ENCODE results near the gene UHMK1.

The UHMK1 gene

DNA sequence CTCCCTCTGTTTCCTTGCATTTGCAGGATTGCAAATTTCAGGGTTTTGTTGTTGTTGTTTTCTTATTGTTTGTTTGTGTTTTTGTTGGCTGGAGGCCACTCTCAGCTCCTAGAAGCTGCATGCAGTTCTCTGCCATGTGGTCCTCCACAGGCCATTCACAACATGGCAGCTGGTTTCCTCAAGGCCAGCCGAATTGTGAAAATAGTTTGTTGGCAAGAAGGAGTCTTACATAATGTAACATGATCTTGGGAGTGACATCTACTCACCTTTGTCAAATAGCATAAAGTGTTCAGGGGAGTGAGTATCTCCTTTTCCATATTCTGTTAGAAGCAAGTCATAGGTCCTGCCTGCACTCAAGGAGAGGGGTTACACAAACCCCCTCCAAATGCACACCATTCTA is 53.3 kb downstream of the UHMK1 start:
- H3K36me3 ChIP-seq (ENCODE audit: control insufficient read depth, insufficient read depth, low read length), result no peaks in the 10 kb centered on the region
- no peak overlapping the region for H3K4me3 ChIP-seq (ENCODE audit: low read depth, low read length)
- H3K27ac ChIP-seq (ENCODE audit: low read depth, low read length), result no peak overlapping the region
- H3K9me3 ChIP-seq (ENCODE audit: control insufficient read depth, insufficient read depth, low read depth, low read length), result no peaks in the 10 kb centered on the region
- H3K27me3 ChIP-seq (ENCODE audit: control insufficient read depth, insufficient read depth, low read length), result no peaks in the 10 kb centered on the region
- no peak overlapping the region for H3K9ac ChIP-seq (ENCODE audit: low read length)
- H3K4me1 ChIP-seq (ENCODE audit: control insufficient read depth, insufficient read depth, low read length), result no peaks in the 10 kb centered on the region

DNA sequence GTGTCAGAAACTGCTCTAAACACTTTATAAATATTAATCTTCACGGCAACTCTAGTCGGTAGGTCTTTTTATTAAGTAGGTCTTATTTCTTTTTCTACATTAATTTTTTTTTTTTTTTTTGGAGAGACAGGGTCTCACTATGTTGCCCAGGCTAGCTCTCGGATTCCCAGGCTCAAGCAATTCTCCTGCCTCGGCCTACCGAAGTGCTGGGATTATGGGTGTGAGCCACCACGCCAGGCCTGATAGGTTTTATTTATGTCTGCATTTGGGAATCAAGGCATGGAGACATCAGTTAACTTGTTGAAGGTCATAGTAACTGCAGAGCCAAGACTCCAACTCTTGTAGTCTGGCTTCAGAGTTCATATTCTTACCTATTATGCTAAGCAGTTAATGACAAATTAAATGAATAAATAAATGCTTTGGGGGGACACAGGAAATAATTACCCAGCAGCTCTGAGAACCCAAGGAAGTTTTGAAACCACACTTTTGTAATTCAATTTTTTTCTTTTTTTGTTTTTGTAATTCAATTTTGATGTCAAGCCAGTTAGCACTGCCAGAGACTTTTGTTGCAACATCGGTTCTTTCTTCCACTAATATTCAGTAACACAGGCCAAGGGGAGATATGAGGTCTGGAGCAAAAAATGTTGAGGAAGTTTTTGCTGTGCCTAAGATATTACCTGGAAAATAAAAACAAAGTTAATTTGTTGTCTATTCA is 54.5 kb downstream of the UHMK1 start:
- H3K4me1 ChIP-seq (ENCODE audit: control insufficient read depth, insufficient read depth, low read length), result no peaks in the 10 kb centered on the region
- no peaks in the 10 kb centered on the region for H3K9me3 ChIP-seq (ENCODE audit: control insufficient read depth, insufficient read depth, low read depth, low read length)
- no peak overlapping the region for H3K9ac ChIP-seq (ENCODE audit: low read length)
- H3K27ac ChIP-seq (ENCODE audit: low read depth, low read length), result no peak overlapping the region
- H3K36me3 ChIP-seq (ENCODE audit: control insufficient read depth, insufficient read depth, low read length), result no peaks in the 10 kb centered on the region
- H3K27me3 ChIP-seq (ENCODE audit: control insufficient read depth, insufficient read depth, low read length), result no peaks in the 10 kb centered on the region
- no peak overlapping the region for H3K4me3 ChIP-seq (ENCODE audit: low read depth, low read length)

- H3K27ac ChIP-seq (ENCODE audit: low read depth, low read length), result no peak overlapping the region
- H3K9me3 ChIP-seq (ENCODE audit: control insufficient read depth, insufficient read depth, low read depth, low read length), result no peaks in the 10 kb centered on the region
- no peaks in the 10 kb centered on the region for H3K27me3 ChIP-seq (ENCODE audit: control insufficient read depth, insufficient read depth, low read length)
- H3K4me3 ChIP-seq (ENCODE audit: low read depth, low read length), result no peak overlapping the region
- no peak overlapping the region for H3K9ac ChIP-seq (ENCODE audit: low read length)
- no peaks in the 10 kb centered on the region for H3K36me3 ChIP-seq (ENCODE audit: control insufficient read depth, insufficient read depth, low read length)
- no peaks in the 10 kb centered on the region for H3K4me1 ChIP-seq (ENCODE audit: control insufficient read depth, insufficient read depth, low read length)
These were observed 55.1 kb downstream of the UHMK1 start for GRCh38 chr1:162552684-162553252.

- no peaks in the 10 kb centered on the region for H3K4me1 ChIP-seq (ENCODE audit: control insufficient read depth, insufficient read depth, low read length)
- no peaks in the 10 kb centered on the region for H3K36me3 ChIP-seq (ENCODE audit: control insufficient read depth, insufficient read depth, low read length)
- H3K4me3 ChIP-seq (ENCODE audit: low read depth, low read length), result no peak overlapping the region
- H3K27me3 ChIP-seq (ENCODE audit: control insufficient read depth, insufficient read depth, low read length), result no peaks in the 10 kb centered on the region
- no peak overlapping the region for H3K9ac ChIP-seq (ENCODE audit: low read length)
- H3K9me3 ChIP-seq (ENCODE audit: control insufficient read depth, insufficient read depth, low read depth, low read length), result no peaks in the 10 kb centered on the region
- H3K27ac ChIP-seq (ENCODE audit: low read depth, low read length), result no peak overlapping the region
These were observed 56.6 kb downstream of the UHMK1 start for GRCh38 chr1:162554258-162554657.

DNA sequence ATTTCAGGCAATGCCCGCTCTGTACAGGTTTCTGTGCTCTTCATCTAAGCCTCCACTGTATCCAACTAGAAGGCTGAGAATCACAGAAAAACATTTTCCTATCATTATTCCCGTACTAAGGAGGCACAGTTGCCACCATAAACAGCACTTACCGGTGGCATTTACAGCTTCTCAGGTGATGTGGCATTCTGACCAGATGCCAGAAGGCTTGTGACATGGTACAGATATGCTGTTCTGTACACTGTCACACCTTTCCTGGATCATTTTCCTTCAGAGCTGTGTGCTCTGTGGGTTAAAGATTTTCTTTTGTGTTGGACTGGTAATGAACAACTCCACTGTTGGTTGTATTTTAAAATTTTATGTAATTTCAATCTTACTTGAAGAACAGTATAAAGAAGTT is 59.9 kb downstream of the UHMK1 start:
- Histone ChIP-seq H3K4me3 (ENCODE audit: low read depth, low read length) (no peak overlapping the region), H3K9ac (ENCODE audit: low read length) (no peak overlapping the region)

DNA sequence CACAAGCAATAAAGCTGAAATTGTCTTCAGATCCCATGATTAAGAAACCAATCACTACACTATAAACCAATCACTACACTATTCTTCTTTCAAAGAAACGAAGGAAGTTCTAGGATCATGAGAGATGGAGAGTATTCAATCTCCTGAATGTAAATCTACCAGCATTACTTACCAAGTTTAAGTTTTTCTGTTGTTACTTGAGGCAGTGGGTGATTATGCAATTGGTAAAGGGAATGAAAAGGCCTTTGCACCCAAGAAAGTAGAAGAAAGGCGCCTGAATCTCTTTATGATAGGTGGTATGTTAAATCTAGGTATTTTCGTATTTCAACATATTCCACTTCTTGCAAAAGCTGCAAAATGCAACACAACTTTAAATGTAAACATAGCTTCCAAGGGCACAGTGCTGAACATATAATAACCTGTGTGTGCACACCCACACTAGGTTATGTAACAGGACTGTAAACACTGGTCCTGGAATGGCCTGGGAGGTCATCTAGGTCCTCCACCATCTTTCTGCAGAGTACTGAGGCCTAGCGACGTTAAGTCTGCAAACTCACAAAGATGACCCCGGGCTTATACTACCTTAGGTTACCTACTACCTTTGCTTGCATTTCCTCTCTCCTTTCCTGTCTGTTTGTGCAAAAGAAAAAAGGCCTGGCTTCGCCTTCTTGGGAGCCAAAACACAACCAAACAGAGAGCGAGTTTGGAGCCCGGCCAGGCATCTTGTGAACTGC is 62.9 kb downstream of the UHMK1 start:
- Histone ChIP-seq H3K36me3 (ENCODE audit: control insufficient read depth, insufficient read depth, low read length) (no peaks in the 10 kb centered on the region), H3K27me3 (ENCODE audit: control insufficient read depth, insufficient read depth, low read length) (no peaks in the 10 kb centered on the region), H3K4me1 (ENCODE audit: control insufficient read depth, insufficient read depth, low read length) (peaks cover 13% of the 10 kb centered on the region), H3K9ac (ENCODE audit: low read length) (peak overlapping the region; percentile 54), H3K4me3 (ENCODE audit: low read depth, low read length) (peak overlapping the region; percentile 98), H3K9me3 (ENCODE audit: control insufficient read depth, insufficient read depth, low read depth, low read length) (no peaks in the 10 kb centered on the region), H3K27ac (ENCODE audit: low read depth, low read length) (peak overlapping the region; percentile 47; the same call in 1 of the 2 replicates)

More for the DNA sequence above, 59.9 kb downstream of the UHMK1 start:
- Histone ChIP-seq H3K36me3 (ENCODE audit: control insufficient read depth, insufficient read depth, low read length) (no peaks in the 10 kb centered on the region), H3K4me1 (ENCODE audit: control insufficient read depth, insufficient read depth, low read length) (peaks cover 9% of the 10 kb centered on the region), H3K27me3 (ENCODE audit: control insufficient read depth, insufficient read depth, low read length) (no peaks in the 10 kb centered on the region), H3K27ac (ENCODE audit: low read depth, low read length) (no peak overlapping the region), H3K9me3 (ENCODE audit: control insufficient read depth, insufficient read depth, low read depth, low read length) (no peaks in the 10 kb centered on the region)

DNA sequence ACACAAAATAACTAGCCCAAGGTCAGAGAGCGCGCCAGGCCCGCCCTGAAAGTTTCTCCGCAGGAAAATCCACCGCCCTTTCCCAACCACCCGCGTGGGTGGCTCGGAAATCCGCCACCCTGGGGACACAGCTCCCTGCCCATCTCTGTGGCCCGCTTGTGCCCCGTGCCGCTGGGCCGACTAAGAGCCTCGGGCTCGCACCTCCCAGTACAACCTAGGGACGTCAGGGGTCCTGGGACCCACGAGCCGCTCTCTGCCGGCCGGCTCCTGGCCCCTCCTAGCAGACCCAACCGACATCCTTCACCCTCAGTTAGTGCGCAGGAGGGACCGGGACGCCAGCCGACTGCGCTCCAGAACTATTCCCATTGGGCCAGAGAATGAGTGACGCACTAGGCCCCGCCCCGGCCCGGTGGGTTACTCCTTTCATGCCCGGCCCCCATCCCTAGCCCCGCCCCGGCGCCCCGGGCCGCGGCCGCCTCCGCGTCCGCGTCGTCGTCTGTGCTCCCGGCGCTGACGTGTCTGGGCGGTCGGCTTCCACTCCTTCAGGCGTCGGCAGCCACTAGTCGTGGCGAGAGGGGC is 63.5 kb downstream of the UHMK1 start:
- no peaks in the 10 kb centered on the region for H3K9me3 ChIP-seq (ENCODE audit: control insufficient read depth, insufficient read depth, low read depth, low read length)
- peak overlapping the region; percentile 89 for H3K9ac ChIP-seq (ENCODE audit: low read length)
- H3K4me1 ChIP-seq (ENCODE audit: control insufficient read depth, insufficient read depth, low read length), result peaks cover 13% of the 10 kb centered on the region
- 0 out of 2 replicates have a peak, but pooled peaks cover 2% of the 10 kb centered on the region for H3K36me3 ChIP-seq (ENCODE audit: control insufficient read depth, insufficient read depth, low read length)
- H3K27me3 ChIP-seq (ENCODE audit: control insufficient read depth, insufficient read depth, low read length), result no peaks in the 10 kb centered on the region
- peak overlapping the region; percentile 98 for H3K4me3 ChIP-seq (ENCODE audit: low read depth, low read length)
- peak overlapping the region; percentile 54; the same call in 1 of the 2 replicates for H3K27ac ChIP-seq (ENCODE audit: low read depth, low read length)

- Histone ChIP-seq H3K27ac (ENCODE audit: low read depth, low read length) (peak within 1 kb of the TSS; percentile 54; the same call in 1 of the 2 replicates), H3K36me3 (ENCODE audit: control insufficient read depth, insufficient read depth, low read length) (peaks cover 6% of the 10 kb centered on the region; the same call in 1 of the 2 replicates), H3K27me3 (ENCODE audit: control insufficient read depth, insufficient read depth, low read length) (no peaks in the 10 kb centered on the region), H3K9me3 (ENCODE audit: control insufficient read depth, insufficient read depth, low read depth, low read length) (no peaks in the 10 kb centered on the region), H3K4me1 (ENCODE audit: control insufficient read depth, insufficient read depth, low read length) (peaks cover 13% of the 10 kb centered on the region), H3K9ac (ENCODE audit: low read length) (peak within 1 kb of the TSS; percentile 89), H3K4me3 (ENCODE audit: low read depth, low read length) (peak within 1 kb of the TSS; percentile 98)
These were observed 64.2 kb downstream of the UHMK1 start, which contains the start of gene UAP1 for GRCh38 chr1:162561616-162562469. Gene UAP1 (plus strand): TSS chr1:162561722. CDS start chr1:162566069, 4,347 bp downstream.

GRCh38 chr1:162562470-162562828 is 64.8 kb downstream of the UHMK1 start:
- H3K9ac ChIP-seq (ENCODE audit: low read length), result no peak overlapping the region
- peak overlapping the region; percentile 98 for H3K4me3 ChIP-seq (ENCODE audit: low read depth, low read length)
- no peaks in the 10 kb centered on the region for H3K27me3 ChIP-seq (ENCODE audit: control insufficient read depth, insufficient read depth, low read length)
- H3K4me1 ChIP-seq (ENCODE audit: control insufficient read depth, insufficient read depth, low read length), result peaks cover 13% of the 10 kb centered on the region
- no peak overlapping the region for H3K27ac ChIP-seq (ENCODE audit: low read depth, low read length)
- H3K36me3 ChIP-seq (ENCODE audit: control insufficient read depth, insufficient read depth, low read length), result peaks cover 12% of the 10 kb centered on the region; the same call in 1 of the 2 replicates
- H3K9me3 ChIP-seq (ENCODE audit: control insufficient read depth, insufficient read depth, low read depth, low read length), result no peaks in the 10 kb centered on the region

DNA sequence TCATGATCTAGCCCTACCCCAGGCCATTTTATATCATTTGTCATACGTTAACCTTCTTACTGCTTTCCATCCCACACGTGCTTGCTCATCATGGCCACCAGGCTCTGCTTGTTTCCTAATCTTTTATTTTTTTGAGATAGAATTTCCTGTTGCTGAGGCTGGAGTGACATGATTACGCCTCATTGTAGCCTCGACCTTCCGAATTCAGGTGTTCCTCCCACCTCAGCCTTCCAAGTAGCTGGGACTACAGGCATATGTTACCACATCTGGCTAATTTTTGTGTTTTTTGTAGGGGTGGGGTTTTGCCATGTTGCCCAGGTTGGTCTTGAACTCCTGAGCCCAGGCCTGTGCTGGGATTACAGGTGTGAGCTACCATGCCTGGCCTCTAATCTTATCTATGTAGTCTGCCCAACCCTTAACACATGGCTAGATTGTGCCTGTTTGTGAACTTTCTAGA is 67.2 kb downstream of the UHMK1 start:
- H3K27me3 ChIP-seq (ENCODE audit: control insufficient read depth, insufficient read depth, low read length), result no peaks in the 10 kb centered on the region
- H3K4me3 ChIP-seq (ENCODE audit: low read depth, low read length), result no peak overlapping the region
- H3K9ac ChIP-seq (ENCODE audit: low read length), result no peak overlapping the region
- peaks cover 15% of the 10 kb centered on the region; the same call in 1 of the 2 replicates for H3K36me3 ChIP-seq (ENCODE audit: control insufficient read depth, insufficient read depth, low read length)
- peaks cover 13% of the 10 kb centered on the region for H3K4me1 ChIP-seq (ENCODE audit: control insufficient read depth, insufficient read depth, low read length)
- H3K27ac ChIP-seq (ENCODE audit: low read depth, low read length), result no peak overlapping the region
- H3K9me3 ChIP-seq (ENCODE audit: control insufficient read depth, insufficient read depth, low read depth, low read length), result no peaks in the 10 kb centered on the region

Measured in HUES6 (cell line).